Femur (tissue), 1 donor: Measurements from ENCODE around the gene NLRC5.

ENCODE experiments used
- DNase-seq: peaks from one replicate; pipeline ENCODE4 v3.0.0-alpha.2; 2017

The NLRC5 gene

GRCh38 chr16:57026778-57027062 is 37.4 kb downstream of the NLRC5 start:
- no peak for DNase-seq

DNA sequence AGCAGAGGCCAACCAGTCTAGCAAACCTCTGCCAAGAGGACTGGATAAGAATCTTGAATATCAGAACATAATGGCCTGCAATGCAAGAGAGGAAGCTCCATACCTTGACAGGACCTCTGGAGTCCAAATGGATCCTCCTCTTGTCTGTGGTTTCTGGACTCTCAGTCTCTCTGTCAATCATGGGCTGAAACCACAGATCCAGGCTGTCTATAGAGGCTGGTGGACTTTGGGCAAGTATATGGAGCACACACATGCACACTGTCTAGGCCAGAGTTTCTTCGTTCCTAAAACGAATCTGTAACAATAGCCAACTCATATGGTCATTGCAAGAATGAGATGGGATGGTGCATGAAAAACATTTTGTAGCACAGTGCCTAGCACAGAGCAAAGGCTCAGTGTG is 37.7 kb downstream of the NLRC5 start:
- DNase-seq: no peak

- no peak for DNase-seq
These were observed 38.7 kb downstream of the NLRC5 start for GRCh38 chr16:57028086-57028485.

- DNase-seq: no peak
These were observed 40.1 kb downstream of the NLRC5 start for GRCh38 chr16:57029161-57030160.

DNA sequence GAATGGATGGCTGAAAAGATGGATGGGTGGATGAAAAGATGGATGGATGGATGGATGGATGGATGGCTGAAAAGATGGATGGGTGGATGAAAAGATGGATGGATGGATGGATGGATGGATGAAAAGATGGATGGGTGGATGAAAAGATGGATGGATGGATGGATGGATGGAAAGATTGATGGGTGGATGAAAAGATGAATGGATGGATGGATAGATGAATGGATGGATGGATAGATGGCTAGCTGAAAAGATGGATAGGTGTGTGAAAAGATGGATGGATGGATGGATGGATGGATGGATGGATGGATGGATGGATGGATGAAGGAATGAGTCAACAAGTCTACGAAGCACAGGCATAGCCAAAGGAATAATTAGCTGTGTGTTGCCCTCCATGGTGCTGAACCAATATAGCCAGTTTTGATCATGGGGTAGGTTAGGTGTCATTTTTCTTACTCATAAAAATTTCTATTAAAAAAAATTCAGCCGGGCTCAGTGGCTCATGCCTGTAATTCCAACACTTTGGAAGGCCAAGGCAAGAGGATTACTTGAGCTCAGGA is 41.1 kb downstream of the NLRC5 start:
- no peak for DNase-seq

GRCh38 chr16:57031156-57031555 is 41.8 kb downstream of the NLRC5 start:
- no peak for DNase-seq

- no peak for DNase-seq
These were observed 43.0 kb downstream of the NLRC5 start for GRCh38 chr16:57032346-57032745.

- DNase-seq: no peak
These were observed 43.6 kb downstream of the NLRC5 start for GRCh38 chr16:57032931-57033330.

GRCh38 chr16:57036315-57036714 is 47.0 kb downstream of the NLRC5 start:
- no peak for DNase-seq

GRCh38 chr16:57036945-57037344 is 47.6 kb downstream of the NLRC5 start:
- no peak for DNase-seq

GRCh38 chr16:57038166-57038565 is 48.8 kb downstream of the NLRC5 start:
- no peak for DNase-seq

DNA sequence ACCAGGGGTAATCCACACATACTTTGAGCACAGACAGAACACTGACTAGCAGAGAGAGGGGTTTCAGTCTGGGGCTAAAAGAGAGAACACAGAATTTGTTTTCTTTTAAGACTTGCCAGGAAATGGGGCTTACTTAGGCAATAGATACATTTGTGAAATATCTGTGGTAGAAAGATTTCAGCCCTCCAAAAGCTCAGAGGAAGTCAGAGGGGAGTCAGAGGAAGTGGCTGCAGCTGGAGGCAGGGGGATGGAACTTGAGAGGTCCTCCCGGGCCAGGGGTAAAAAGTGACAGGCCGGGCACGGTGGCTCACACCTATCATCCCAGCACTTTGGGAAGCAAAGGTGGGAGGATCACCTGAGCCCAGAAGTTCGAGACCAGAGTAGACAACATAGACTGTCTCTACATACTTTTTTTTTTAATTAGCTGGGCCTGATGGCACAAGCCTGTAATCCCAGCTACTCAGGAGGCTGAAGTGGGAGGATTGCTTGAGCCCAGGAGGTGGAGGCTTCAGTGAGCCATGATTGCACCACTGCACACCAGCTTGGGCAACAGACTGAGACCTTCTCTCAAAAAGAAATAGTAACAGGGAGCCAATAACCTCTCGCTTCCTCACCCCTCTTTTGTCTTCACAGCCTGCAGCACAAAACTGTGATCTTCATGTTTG is 49.9 kb downstream of the NLRC5 start:
- no peak for DNase-seq

- DNase-seq: no peak
These were observed 52.1 kb downstream of the NLRC5 start for GRCh38 chr16:57041182-57042156.

GRCh38 chr16:57042157-57043111 is 53.1 kb downstream of the NLRC5 start:
- no peak for DNase-seq

GRCh38 chr16:57043248-57043647 is 53.9 kb downstream of the NLRC5 start:
- no peak for DNase-seq

DNA sequence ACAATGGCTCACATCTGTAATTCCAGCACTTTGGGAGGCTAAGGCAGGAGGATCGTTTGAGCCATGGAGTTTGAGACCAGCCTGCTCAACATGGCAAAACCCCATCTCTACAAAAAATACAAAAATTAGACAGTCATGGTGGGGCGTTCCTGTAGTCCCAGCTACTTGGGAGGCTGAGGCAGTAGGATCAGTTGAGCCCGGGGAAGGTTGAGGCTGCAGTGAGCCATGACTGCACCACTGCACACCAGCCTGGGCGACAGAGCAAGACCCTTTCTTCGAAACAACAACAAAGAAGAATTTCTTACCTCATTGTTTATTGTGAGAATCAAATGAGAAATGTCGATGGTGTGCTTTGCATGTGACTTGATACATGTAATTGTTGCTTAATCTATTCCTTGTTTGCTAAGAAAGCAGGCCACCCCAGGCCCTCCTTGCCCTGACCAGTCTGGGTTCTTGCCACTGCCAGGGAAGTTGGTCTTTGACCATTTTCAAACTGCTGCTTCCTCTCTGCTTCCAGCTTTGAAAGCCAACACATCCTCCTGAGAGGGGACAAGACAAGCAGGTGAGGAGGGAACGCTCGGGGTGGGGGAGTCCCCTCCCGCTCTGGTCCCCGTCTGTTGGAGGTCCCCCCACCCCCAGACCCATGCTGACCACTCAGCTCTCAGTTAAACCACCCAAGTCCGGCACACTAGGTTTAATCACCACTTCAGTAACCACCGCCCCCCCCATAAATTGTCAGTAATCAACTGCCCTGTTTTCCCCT is 55.8 kb downstream of the NLRC5 start:
- DNase-seq: no peak

GRCh38 chr16:57045694-57046381 is 56.5 kb downstream of the NLRC5 start:
- peak; percentile 84 for DNase-seq

DNA sequence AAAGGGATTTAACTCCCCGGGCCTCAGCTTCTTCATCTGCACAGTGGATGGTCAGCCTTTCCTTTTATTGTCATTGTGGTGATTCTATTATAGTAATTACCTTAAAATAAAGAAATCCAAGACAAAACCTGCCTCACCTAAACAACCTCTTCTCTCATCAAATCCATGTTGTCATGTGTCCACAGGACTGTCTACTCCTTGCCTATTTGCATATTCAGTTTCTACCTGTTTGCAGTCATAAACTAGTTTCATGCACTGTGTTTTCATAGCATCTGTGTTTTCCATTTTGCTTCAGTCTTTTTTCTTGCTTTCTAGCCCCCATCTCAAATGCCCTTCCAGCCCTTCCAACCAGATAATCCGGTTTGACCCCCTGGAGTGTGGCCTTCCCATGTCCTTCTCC is 58.7 kb downstream of the NLRC5 start:
- DNase-seq: no peak

GRCh38 chr16:57049678-57050077 is 60.3 kb downstream of the NLRC5 start:
- DNase-seq: no peak

GRCh38 chr16:57051696-57052228 is 62.4 kb downstream of the NLRC5 start:
- no peak for DNase-seq
